T-cell (primary cell): ENCODE measurements around the gene PRRC2B. TPM values are rescaled to one million over a fixed set of nuclear protein-coding genes. Genes with fewer than 3 reads are reported as not detected.

Experiments
- ATAC-seq, 4 experiments: fragments of 200-7000 bp in 3 of 4; fragments of 150-1000 bp in 1 of 4; cut with Tn5 transposase; replicated peaks in 1 of 4; 1 replicate in 3 of 4; 2 replicates in 1 of 4; pipeline ENCODE4 v1.10.0; 2021; ENCODE audit warnings: moderate library complexity in 3 of 4, mild to moderate bottlenecking in 2 of 4, moderate number of reproducible peaks in 1 of 4
- CTCF ChIA-PET, 2 donors: fragments of 300-600 bp; sonication (Branson Sonifier 250); formaldehyde crosslinking; loops; one replicate each; lab custom pipeline; 2022; ENCODE audit warnings: antibody characterized with exemption in 2 of 2; lab: Charles Lee
- POLR2A ChIA-PET, 2 donors: fragments of 300-600 bp; sonication (Branson Sonifier 250); formaldehyde crosslinking; loops; one replicate each; lab custom pipeline; 2022; ENCODE audit warnings: antibody characterized with exemption in 2 of 2; lab: Charles Lee
- DNase-seq, 35 experiments: peaks; one replicate each; pipeline versions ENCODE4 v3.0.0 to v3.0.0-alpha.2; 2013 to 2023
- H3K27ac ChIP-seq: one replicate; pipeline ENCODE4 v1.5.1; 2013; ENCODE audit warnings: low read length
- H3K27me3 ChIP-seq, 2 experiments: replicated peaks in 1 of 2; 1 replicate in 1 of 2; 2 replicates in 1 of 2; pipeline versions ENCODE4 v1.6.1 to v1.7.0; 2013; ENCODE audit warnings: low read length in 1 of 2, mixed read lengths in 1 of 2; ENCODE audit not compliant: control insufficient read depth in 2 of 2, insufficient read depth in 2 of 2; ENCODE audit errors: extremely low read depth in 1 of 2
- H3K36me3 ChIP-seq, 2 donors: 1 replicate in 1 of 2; 2 replicates in 1 of 2; pipeline versions ENCODE4 v1.6.1 to v1.7.0; 2013; ENCODE audit warnings: low read length in 1 of 2; ENCODE audit not compliant: control insufficient read depth in 2 of 2, insufficient read depth in 1 of 2; ENCODE audit errors: extremely low read depth in 1 of 2
- H3K4me1 ChIP-seq, 2 experiments: 1 replicate in 1 of 2; 2 replicates in 1 of 2; pipeline versions ENCODE4 v1.6.1 to v1.7.0; 2013; ENCODE audit warnings: low read length in 2 of 2, mixed read lengths in 1 of 2; ENCODE audit not compliant: insufficient read depth in 2 of 2, control insufficient read depth in 1 of 2; ENCODE audit errors: extremely low read depth in 1 of 2
- H3K4me3 ChIP-seq, 2 donors: 1 replicate in 1 of 2; 2 replicates in 1 of 2; pipeline versions ENCODE4 v1.5.1 to v1.7.0; 2013; ENCODE audit warnings: mild to moderate bottlenecking in 2 of 2, low read length in 1 of 2, moderate library complexity in 1 of 2; ENCODE audit not compliant: control insufficient read depth in 1 of 2; ENCODE audit errors: extremely low read depth in 1 of 2
- H3K9me3 ChIP-seq: 2 replicates; pipeline ENCODE4 v1.7.0; 2013
- H3K27ac Mint-ChIP-seq, 2 donors: one replicate each; pipeline ENCODE4 v1.8.0; 2020 to 2021; ENCODE audit warnings: mild to moderate bottlenecking in 2 of 2, mixed read lengths in 2 of 2
- H3K27me3 Mint-ChIP-seq, 2 donors: one replicate each; pipeline ENCODE4 v1.8.0; 2021 to 2022; ENCODE audit warnings: mixed read lengths in 2 of 2
- H3K36me3 Mint-ChIP-seq: one replicate; pipeline ENCODE4 v1.8.0; 2021; ENCODE audit warnings: mixed read lengths
- H3K4me1 Mint-ChIP-seq, 3 donors: one replicate each; pipeline ENCODE4 v1.8.0; 2020 to 2022; ENCODE audit warnings: mixed read lengths in 3 of 3, mild to moderate bottlenecking in 1 of 3
- H3K4me3 Mint-ChIP-seq, 3 donors: one replicate each; pipeline ENCODE4 v1.8.0; 2020 to 2022; ENCODE audit warnings: mild to moderate bottlenecking in 3 of 3, mixed read lengths in 3 of 3, moderate library complexity in 3 of 3
- H3K9me3 Mint-ChIP-seq, 3 donors: one replicate each; pipeline ENCODE4 v1.8.0; 2020 to 2022; ENCODE audit warnings: mixed read lengths in 3 of 3
- WGBS: methylation state at CpG from one replicate; pipeline ENCODE4 v1.1.5; 2013; ENCODE audit warnings: missing lambda C conversion rate; ENCODE audit not compliant: insufficient coverage; 5-methylcytosine and 5-hydroxymethylcytosine counted together
- total RNA-seq, 35 experiments: library from RNA in 6 of 35; stranded (reverse) in 6 of 35; fragments of 120-200 nt in 1 of 35; gene quantifications; one replicate each; pipeline versions ENCODE4 v1.2.1 to v1.2.4 and lab custom pipeline; 2013 to 2026

PRRC2B gene
- total RNA-seq, 5 donors from 2014 or later (not counting 1 experiment from before 2014, with no cell fraction given): 259 to 375 (median 370) TPM

GRCh38 chr9:131459056-131459455 lies 65.2 kb downstream of the PRRC2B start:
- no peak overlapping the region for H3K27ac ChIP-seq
- H3K27me3 ChIP-seq: no peaks in the 10 kb centered on the region
- POLR2A ChIA-PET: no interaction called here
- no peak overlapping the region for H3K4me3 ChIP-seq
- Mint-ChIP-seq H3K27ac (no peak overlapping the region), H3K4me3 (no peak overlapping the region), H3K27me3 (no peaks in the 10 kb centered on the region), H3K4me1 (peaks cover 5 to 10% (median 7%) of the 10 kb centered on the region in 3 donors), H3K36me3 (peaks cover 54% of the 10 kb centered on the region), H3K9me3 (no peaks in the 10 kb centered on the region)
- no peaks in the 10 kb centered on the region for H3K9me3 ChIP-seq
- ATAC-seq (no peak), DNase-seq (no peak)
- 94% methylated on average over 5 of the region's 10 CpGs for WGBS
- CTCF ChIA-PET: interaction anchor here (0.6 to 0.7 kb wide), 2 partner anchors 593 to 1881 kb away, joined by 4 to 5 read pairs; no protein-coding TSS in a partner anchor
- H3K4me1 ChIP-seq: no peaks in the 10 kb centered on the region
- H3K36me3 ChIP-seq: peaks cover 24 to 90% of the 10 kb centered on the region in 2 donors

DNA sequence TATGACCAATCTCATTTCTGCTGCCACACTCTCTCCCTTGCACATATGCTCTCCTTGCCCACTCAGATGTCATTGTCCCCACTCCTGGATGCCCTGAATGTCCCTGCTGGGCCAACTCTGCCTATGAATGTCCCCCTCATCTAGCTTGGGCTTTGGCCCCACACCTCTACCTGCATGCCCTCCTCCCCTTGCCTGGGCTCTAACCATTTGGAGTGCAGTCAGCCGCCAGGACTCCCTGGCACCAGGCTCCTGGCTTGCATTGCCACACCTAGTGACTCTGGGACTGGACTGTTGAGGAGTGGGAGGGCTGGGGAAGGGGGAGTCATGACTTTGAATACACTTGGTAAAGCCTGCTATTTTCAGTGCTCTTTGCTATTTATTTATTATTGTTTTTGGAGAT lies 67.3 kb downstream of the PRRC2B start:
- CTCF ChIA-PET: no interaction called here
- no peak overlapping the region for H3K4me3 Mint-ChIP-seq
- peaks cover 64% of the 10 kb centered on the region for H3K36me3 Mint-ChIP-seq
- DNase-seq (no peak), ATAC-seq (no peak)
- Histone ChIP-seq H3K27ac (no peak overlapping the region), H3K27me3 (no peaks in the 10 kb centered on the region), H3K4me3 (no peak overlapping the region), H3K4me1 (no peaks in the 10 kb centered on the region), H3K9me3 (no peaks in the 10 kb centered on the region), H3K36me3 (peaks cover 26 to 92% of the 10 kb centered on the region in 2 donors)
- POLR2A ChIA-PET: no interaction called here
- peaks cover 5 to 10% (median 7%) of the 10 kb centered on the region in 3 donors for H3K4me1 Mint-ChIP-seq
- no peaks in the 10 kb centered on the region for H3K9me3 Mint-ChIP-seq
- H3K27ac Mint-ChIP-seq: peak overlapping the region; percentile 24 to 41
- WGBS: no CpG with 5 or more reads among the region's 1 CpG
- H3K27me3 Mint-ChIP-seq: no peaks in the 10 kb centered on the region

GRCh38 chr9:131464354-131465000 lies 70.6 kb downstream of the PRRC2B start:
- Histone ChIP-seq H3K27me3 (no peaks in the 10 kb centered on the region), H3K9me3 (no peaks in the 10 kb centered on the region), H3K4me1 (peaks cover 0 to 5% of the 10 kb centered on the region in 2 experiments), H3K27ac (no peak overlapping the region), H3K4me3 (no peak overlapping the region), H3K36me3 (peaks cover 18 to 90% of the 10 kb centered on the region in 2 donors)
- POLR2A ChIA-PET: interaction anchor here in 1 of 2 donors (0.7 kb wide), 1 partner anchor 73 kb away, joined by 4 read pairs; no protein-coding TSS in a partner anchor
- WGBS: 96% methylated on average over 18 of the region's 24 CpGs
- peaks cover 5 to 10% (median 6%) of the 10 kb centered on the region in 3 donors for H3K4me1 Mint-ChIP-seq
- H3K27me3 Mint-ChIP-seq: no peaks in the 10 kb centered on the region
- H3K27ac Mint-ChIP-seq: no peak overlapping the region
- ATAC-seq: no peak
- DNase-seq: no peak
- no peaks in the 10 kb centered on the region for H3K9me3 Mint-ChIP-seq
- H3K36me3 Mint-ChIP-seq: peaks cover 61% of the 10 kb centered on the region
- CTCF ChIA-PET: interaction anchor here in 1 of 2 donors (1.0 kb wide), 1 partner anchor 115 kb away, joined by 3 read pairs; no protein-coding TSS in a partner anchor
- no peak overlapping the region for H3K4me3 Mint-ChIP-seq

- 100% methylated on average over 4 of the region's 6 CpGs for WGBS
- Mint-ChIP-seq H3K36me3 (peaks cover 63% of the 10 kb centered on the region), H3K4me3 (no peak overlapping the region), H3K9me3 (no peaks in the 10 kb centered on the region), H3K27me3 (no peaks in the 10 kb centered on the region), H3K27ac (no peak overlapping the region), H3K4me1 (peaks cover 9 to 12% (median 12%) of the 10 kb centered on the region in 3 donors)
- Histone ChIP-seq H3K9me3 (no peaks in the 10 kb centered on the region), H3K27me3 (no peaks in the 10 kb centered on the region), H3K36me3 (peaks cover 21 to 90% of the 10 kb centered on the region in 2 donors), H3K4me1 (peaks cover 0 to 5% of the 10 kb centered on the region in 2 experiments), H3K27ac (no peak overlapping the region), H3K4me3 (no peak overlapping the region)
- ChIA-PET POLR2A (no interaction called here), CTCF (no interaction called here)
- ATAC-seq (no peak), DNase-seq (no peak)
Measured at GRCh38 chr9:131465401-131465800, 71.5 kb downstream of the PRRC2B start.

DNA sequence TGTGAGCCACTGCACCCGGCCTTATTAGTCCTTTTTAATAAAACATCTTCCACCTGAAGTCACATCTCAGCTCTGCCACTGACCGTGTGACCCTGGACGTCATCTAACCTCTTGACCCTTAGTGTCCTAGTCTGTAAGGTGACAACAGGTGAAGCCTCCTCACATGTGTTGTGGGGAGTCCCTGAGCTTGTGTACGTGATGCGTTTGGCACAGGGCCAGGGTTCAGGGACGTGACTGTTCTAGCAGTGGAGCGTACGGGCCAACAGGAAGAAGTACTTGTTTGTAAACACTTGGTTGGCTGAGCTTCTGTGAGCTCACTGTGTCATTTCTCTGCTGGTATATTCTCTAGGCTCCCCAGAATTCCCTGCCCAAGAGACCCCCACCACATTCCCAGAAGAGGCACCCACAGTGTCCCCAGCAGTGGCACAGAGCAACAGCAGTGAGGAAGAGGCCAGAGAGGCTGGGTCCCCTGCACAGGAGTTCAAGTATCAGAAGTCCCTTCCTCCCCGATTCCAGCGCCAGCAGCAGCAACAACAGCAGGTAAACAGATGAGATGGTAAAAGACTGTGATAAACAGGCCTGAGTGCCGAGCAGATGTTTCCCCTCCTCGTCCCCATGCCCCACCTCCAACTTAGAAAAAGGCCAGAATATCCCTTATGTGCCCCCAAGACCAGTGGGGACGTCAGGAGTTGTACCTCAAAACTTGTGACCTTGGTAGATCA lies 73.5 kb downstream of the PRRC2B start:
- H3K4me3 Mint-ChIP-seq: no peak overlapping the region
- no peak overlapping the region for H3K4me3 ChIP-seq
- peaks cover 66% of the 10 kb centered on the region for H3K36me3 Mint-ChIP-seq
- CTCF ChIA-PET: no interaction called here
- 86% methylated on average over 8 of the region's 13 CpGs for WGBS
- no peaks in the 10 kb centered on the region for H3K27me3 Mint-ChIP-seq
- ATAC-seq (no peak), DNase-seq (no peak)
- H3K4me1 Mint-ChIP-seq: peaks cover 4 to 7% (median 6%) of the 10 kb centered on the region in 3 donors
- no peaks in the 10 kb centered on the region for H3K9me3 ChIP-seq
- POLR2A ChIA-PET: interaction anchor here in 1 of 2 donors (0.5 kb wide), 1 partner anchor 1138 kb away, joined by 7 read pairs; no protein-coding TSS in a partner anchor
- H3K27ac Mint-ChIP-seq: peak overlapping the region in 1 of 2 donors; percentile 44
- no peaks in the 10 kb centered on the region for H3K27me3 ChIP-seq
- peaks cover 21 to 90% of the 10 kb centered on the region in 2 donors for H3K36me3 ChIP-seq
- H3K9me3 Mint-ChIP-seq: no peaks in the 10 kb centered on the region
- no peak overlapping the region for H3K27ac ChIP-seq
- peaks cover 0 to 5% of the 10 kb centered on the region in 2 experiments for H3K4me1 ChIP-seq

GRCh38 chr9:131468031-131468430 lies 74.1 kb downstream of the PRRC2B start:
- H3K4me1 Mint-ChIP-seq: peaks cover 2 to 12% (median 7%) of the 10 kb centered on the region in 3 donors
- H3K4me3 ChIP-seq: no peak overlapping the region
- H3K4me3 Mint-ChIP-seq: no peak overlapping the region
- no peaks in the 10 kb centered on the region for H3K9me3 ChIP-seq
- no peaks in the 10 kb centered on the region for H3K27me3 Mint-ChIP-seq
- H3K36me3 Mint-ChIP-seq: peaks cover 68% of the 10 kb centered on the region
- peaks cover 22 to 91% of the 10 kb centered on the region in 2 donors for H3K36me3 ChIP-seq
- no peaks in the 10 kb centered on the region for H3K27me3 ChIP-seq
- ChIA-PET POLR2A (interaction anchor here in 1 of 2 donors (0.5 kb wide), 1 partner anchor 1139 kb away, joined by 7 read pairs; no protein-coding TSS in a partner anchor), CTCF (no interaction called here)
- H3K9me3 Mint-ChIP-seq: no peaks in the 10 kb centered on the region
- WGBS: 100% methylated on average over 1 of the region's 4 CpGs
- DNase-seq (no peak), ATAC-seq (no peak)
- H3K27ac Mint-ChIP-seq: no peak overlapping the region
- peaks cover 0 to 5% of the 10 kb centered on the region in 2 experiments for H3K4me1 ChIP-seq
- H3K27ac ChIP-seq: no peak overlapping the region
